Left ventricle myocardium inferior (tissue), 1 donor: ENCODE data around the gene PCDHA12. TPM values are rescaled to one million over a fixed set of nuclear protein-coding genes. Genes with fewer than 3 reads are reported as not detected.
"Not testable (repeated sequence)": the region's sequence is repeated elsewhere in the genome, so short reads cannot be mapped to it uniquely, and the experiment has no call there.

Experiments used
- DNase-seq: peaks from one replicate; pipeline ENCODE4 v3.0.0-alpha.2; 2020
- H3K27ac ChIP-seq: fragments of 200-600 bp; replicated peaks from 2 replicates; pipeline ENCODE4 v1.8.0; 2021
- H3K27me3 ChIP-seq: fragments of 200-600 bp; 2 replicates; pipeline ENCODE4 v1.8.0; 2021; ENCODE audit warnings: low read depth
- H3K36me3 ChIP-seq: fragments of 200-600 bp; 2 replicates; pipeline ENCODE4 v1.8.0; 2021
- H3K4me1 ChIP-seq: fragments of 200-600 bp; 2 replicates; pipeline ENCODE4 v1.8.0; 2021
- H3K4me3 ChIP-seq: fragments of 200-600 bp; 2 replicates; pipeline ENCODE4 v1.8.0; 2021; ENCODE audit warnings: mild to moderate bottlenecking, moderate library complexity
- H3K9me3 ChIP-seq: fragments of 200-600 bp; replicated peaks from 2 replicates; pipeline ENCODE4 v1.8.0; 2021
- CTCF ChIP-seq: fragments of 200-600 bp; IDR thresholded peaks from 2 replicates; pipeline ENCODE4 v1.8.0; 2021; ENCODE audit warnings: antibody characterized with exemption, mild to moderate bottlenecking, borderline replicate concordance
- intact Hi-C: fragments of 100-400 bp; cut with micrococcal nuclease; formaldehyde crosslinking; loops from one replicate; pipeline ENCODE4 v1.11.0; 2022
- total RNA-seq: library from RNA; stranded (reverse); fragmentation: NEBNext Ultra II Directional; extraction: Animal tissue kit (Norgen Biotek cat#: 25700); gene quantifications from one replicate; pipeline ENCODE4 v1.2.1, GENCODE V29; 2021
- donor health status: DM: no; HTN: yes; CAD: no; lungs with severe emphysema.

The PCDHA12 gene
- total RNA-seq, 1 donor from 2014 or later: not detected

GRCh38 chr5:140868721-140869554, 6.2 kb upstream of the PCDHA12 start, which contains the start of gene PCDHA11:
PCDHA11 (plus strand) TSS chr5:140868957; CDS start chr5:140869104, 147 bp downstream.
- no peaks in the 10 kb centered on the region for H3K36me3 ChIP-seq
- H3K27me3 ChIP-seq: peaks cover 97% of the 10 kb centered on the region
- no peak within 1 kb of the TSS for H3K27ac ChIP-seq
- no peak for DNase-seq
- peak; percentile 16 for TF ChIP-seq CTCF
- H3K9me3 ChIP-seq: peaks cover 52% of the 10 kb centered on the region
- intact Hi-C loops: no loop called here
- no peaks in the 10 kb centered on the region for H3K4me1 ChIP-seq
- H3K4me3 ChIP-seq: no peak within 1 kb of the TSS

GRCh38 chr5:140869555-140869886, 5.6 kb upstream of the PCDHA12 start:
- no peak overlapping the region for H3K4me3 ChIP-seq
- TF ChIP-seq CTCF: no peak
- peaks cover 48% of the 10 kb centered on the region for H3K9me3 ChIP-seq
- H3K27me3 ChIP-seq: peaks cover 97% of the 10 kb centered on the region
- DNase-seq: no peak
- intact Hi-C loops: no loop called here
- no peaks in the 10 kb centered on the region for H3K4me1 ChIP-seq
- H3K27ac ChIP-seq: no peak overlapping the region
- H3K36me3 ChIP-seq: no peaks in the 10 kb centered on the region

- intact Hi-C loops: no loop called here
- H3K27me3 ChIP-seq: peaks cover 99% of the 10 kb centered on the region
- H3K4me1 ChIP-seq: no peaks in the 10 kb centered on the region
- DNase-seq: no peak
- H3K27ac ChIP-seq: no peak overlapping the region
- peaks cover 50% of the 10 kb centered on the region for H3K9me3 ChIP-seq
- no peak for TF ChIP-seq CTCF
- no peaks in the 10 kb centered on the region for H3K36me3 ChIP-seq
- H3K4me3 ChIP-seq: no peak overlapping the region
These were observed 4.6 kb upstream of the PCDHA12 start for GRCh38 chr5:140870221-140871201.

GRCh38 chr5:140876541-140877261, 1.6 kb downstream of the PCDHA12 start:
- H3K36me3 ChIP-seq, DNase-seq, H3K4me3 ChIP-seq, H3K4me1 ChIP-seq, H3K27ac ChIP-seq, intact Hi-C loops: not testable (repeated sequence)
- H3K9me3 ChIP-seq: peaks cover 48% of the 10 kb centered on the region
- peaks cover 98% of the 10 kb centered on the region for H3K27me3 ChIP-seq

- Histone ChIP-seq H3K4me3 (no peak overlapping the region), H3K36me3 (no peaks in the 10 kb centered on the region), H3K27ac (no peak overlapping the region), H3K27me3 (peaks cover 98% of the 10 kb centered on the region), H3K4me1 (no peaks in the 10 kb centered on the region), H3K9me3 (peaks cover 48% of the 10 kb centered on the region)
- intact Hi-C loops: no loop called here
- no peak for DNase-seq
- TF ChIP-seq CTCF: no peak
These were observed 2.1 kb downstream of the PCDHA12 start for GRCh38 chr5:140877262-140877581.
